Measurements from ENCODE around the gene LZTR1.

The LZTR1 gene

DNA sequence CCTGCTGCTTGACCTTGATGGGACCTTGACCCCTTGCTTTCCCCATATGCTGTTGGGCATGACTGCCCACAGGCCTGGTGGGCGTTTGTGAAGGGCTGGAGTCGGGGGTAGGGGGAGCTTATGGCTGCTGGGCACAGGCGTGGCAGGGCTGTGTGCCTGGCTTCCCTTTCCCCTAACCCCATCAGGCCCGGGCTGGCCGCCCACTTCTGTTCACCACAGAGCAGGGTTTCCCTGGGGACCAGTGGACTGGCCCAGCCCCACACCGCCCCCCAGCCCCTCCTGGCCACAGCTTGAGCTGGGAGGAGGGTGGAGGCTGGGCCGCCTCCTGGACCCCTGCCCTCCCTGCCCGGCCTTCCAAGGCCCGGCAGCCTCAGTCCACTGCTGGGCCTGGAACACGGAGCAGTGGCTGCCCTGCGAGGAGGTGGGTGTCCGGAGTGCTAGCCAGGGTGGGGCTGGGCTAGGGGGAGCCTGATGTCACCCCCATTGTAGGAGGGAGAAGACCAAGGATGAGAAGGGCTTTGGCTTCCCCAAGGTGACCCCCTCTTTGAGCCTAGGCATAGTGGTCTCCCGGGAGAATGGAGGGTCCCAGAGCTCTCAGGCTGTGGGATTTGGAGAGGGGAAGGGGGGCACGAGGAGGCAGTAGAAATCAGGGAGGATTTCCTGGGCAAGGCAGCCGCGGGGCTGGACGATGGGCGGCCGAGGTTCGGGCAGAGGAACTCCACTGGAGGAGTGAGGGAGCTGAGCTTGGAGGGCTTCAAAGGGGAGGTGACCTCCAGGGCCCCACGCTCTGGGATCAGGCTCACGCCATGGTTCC is 15.0 kb upstream of the LZTR1 start, which contains the start of gene AIFM3:
Gene AIFM3, plus strand, starts transcription at position 373 of the 814 bp plus-strand sequence. CDS start 690 bp downstream, outside the sequence.
- no peak for DNase-seq

GRCh38 chr22:20967697-20968211 is 14.3 kb upstream of the LZTR1 start:
- DNase-seq, result no peak

GRCh38 chr22:20968281-20968977 is 13.7 kb upstream of the LZTR1 start:
- DNase-seq, result no peak

GRCh38 chr22:20970939-20971657 is 11.0 kb upstream of the LZTR1 start:
- no peak for DNase-seq

GRCh38 chr22:20972014-20972694 is 9.9 kb upstream of the LZTR1 start:
- DNase-seq, result peak in 1 of 2 experiments; percentile 46

DNA sequence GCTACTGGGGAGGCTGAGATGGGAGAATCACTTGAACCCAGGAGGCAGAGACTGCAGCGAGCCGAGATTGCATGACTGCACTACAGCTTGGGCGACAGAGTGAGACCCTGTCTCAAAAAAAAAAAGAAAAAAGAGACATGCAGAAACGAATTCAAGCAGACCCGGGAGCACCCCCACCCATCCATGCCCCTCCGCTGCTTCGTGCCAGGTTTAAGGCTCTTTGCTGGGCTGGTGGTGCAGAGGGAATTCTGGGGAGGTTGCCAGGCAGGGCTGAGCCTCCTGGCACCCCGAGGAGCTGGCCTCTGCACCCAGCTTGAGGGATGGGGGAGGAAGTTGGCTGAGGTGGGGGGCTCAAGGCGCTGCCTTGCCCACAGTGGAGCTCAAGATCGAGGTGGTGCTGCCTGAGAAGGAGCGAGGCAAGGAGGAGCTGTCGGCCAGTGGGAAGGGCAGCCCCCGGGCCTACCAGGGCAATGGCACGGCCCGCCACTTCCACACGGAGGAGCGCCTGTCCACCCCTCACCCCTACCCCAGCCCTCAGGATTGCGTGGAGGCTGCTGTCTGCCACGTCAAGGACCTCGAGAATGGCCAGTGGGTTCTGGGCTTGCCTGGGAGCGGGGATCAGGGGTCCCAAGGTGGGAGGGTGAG is 9.0 kb upstream of the LZTR1 start:
- no peak for DNase-seq

GRCh38 chr22:20973634-20974286 is 8.3 kb upstream of the LZTR1 start:
- DNase-seq, result no peak

GRCh38 chr22:20974336-20974955 is 7.7 kb upstream of the LZTR1 start:
- no peak for DNase-seq

DNA sequence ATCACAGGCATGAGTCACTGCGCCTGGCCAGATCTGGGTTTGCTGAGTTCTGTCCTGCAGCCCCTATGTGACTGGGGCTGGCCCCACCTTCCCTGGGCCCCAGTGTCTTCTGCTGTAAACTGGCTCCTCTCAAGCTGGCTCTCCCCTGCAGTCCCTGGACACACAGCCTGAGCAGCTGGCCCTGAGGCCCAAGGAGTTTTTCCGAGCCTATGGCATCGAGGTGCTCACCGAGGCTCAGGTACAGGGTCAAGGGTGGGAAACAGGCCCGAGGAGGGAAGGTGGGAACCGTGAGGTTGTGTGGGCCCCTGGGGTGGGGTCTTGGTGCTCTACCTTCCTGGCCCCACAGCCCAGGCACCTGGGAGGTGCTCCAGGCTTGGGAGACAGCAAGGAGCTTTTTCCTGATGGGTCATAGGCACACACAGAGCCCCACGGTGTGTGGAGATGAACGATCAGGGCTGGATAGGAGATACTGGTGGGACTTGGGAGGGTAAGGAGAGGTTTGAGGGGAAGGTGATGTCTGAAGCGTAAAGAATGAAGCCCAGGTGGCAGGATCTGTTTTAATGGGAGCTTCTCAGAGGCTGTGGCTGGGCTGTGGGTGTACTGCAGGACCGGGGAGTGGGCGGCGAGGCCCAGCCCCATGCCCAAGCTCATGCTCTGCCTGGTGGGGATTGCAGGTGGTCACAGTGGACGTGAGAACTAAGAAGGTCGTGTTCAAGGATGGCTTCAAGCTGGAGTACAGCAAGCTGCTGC is 6.4 kb upstream of the LZTR1 start:
- DNase-seq, result no peak

DNA sequence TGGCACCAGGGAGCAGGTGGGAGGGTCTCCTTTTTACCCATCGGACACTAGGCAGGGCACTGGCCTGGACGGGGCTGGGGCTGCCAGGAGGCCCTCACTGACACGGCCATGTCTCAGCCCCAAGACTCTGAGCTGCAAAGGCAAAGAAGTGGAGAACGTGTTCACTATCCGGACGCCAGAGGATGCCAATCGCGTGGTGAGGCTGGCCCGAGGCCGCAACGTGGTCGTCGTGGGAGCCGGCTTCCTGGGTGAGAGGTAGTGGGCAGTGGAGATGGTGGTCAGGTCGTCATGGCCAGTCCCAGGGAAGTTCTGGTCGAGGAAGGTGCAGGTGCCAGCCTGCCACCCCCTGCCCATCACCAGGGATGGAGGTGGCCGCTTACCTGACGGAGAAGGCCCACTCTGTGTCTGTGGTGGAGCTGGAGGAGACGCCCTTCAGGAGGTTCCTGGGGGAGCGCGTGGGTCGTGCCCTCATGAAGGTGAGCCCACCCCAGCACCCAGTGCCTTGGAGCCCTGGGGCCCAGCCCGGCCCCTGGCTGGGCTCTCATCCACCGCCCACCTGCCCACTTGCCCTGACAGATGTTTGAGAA is 5.7 kb upstream of the LZTR1 start:
- DNase-seq, result no peak

DNA sequence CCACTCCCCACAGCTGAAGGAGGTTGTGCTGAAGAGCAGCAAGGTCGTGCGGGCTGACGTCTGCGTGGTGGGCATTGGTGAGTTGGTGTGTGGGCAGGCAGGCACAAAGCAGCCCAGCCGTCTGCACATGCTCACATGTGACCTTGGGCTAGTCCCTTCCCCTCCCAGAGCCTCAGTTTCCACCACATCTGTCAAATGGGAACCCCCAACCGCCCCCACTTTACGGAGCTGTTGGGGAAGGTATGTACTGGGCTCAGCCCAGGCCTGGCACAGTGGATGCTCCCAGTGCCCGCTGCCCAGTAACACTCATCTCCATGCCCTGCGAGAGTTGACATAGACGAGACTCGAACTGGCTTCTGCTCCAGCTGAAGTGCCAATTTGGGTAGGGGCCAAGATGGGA is 5.1 kb upstream of the LZTR1 start:
- DNase-seq, result no peak

GRCh38 chr22:20977516-20978170 is 4.5 kb upstream of the LZTR1 start:
- DNase-seq, result no peak

DNA sequence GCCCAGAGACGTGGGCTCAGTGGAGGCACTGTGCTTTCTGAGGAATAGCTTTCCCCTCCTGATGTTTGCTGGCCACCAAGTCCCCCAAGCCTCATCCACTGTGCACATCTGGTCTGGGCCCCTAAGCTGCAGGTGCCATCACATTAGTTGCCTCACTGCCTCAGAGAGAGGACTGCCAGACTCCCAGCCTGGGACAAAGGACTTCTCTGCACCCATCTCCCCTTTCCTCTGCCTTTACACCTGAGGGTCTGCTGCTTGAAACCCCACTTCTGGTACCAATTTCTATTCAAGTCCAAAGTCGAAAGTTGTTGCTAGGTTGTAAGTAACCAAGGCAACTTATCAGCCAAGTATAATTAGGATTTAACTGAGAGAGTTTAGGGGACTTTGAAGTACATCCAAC is 3.7 kb upstream of the LZTR1 start:
- no peak for DNase-seq

DNA sequence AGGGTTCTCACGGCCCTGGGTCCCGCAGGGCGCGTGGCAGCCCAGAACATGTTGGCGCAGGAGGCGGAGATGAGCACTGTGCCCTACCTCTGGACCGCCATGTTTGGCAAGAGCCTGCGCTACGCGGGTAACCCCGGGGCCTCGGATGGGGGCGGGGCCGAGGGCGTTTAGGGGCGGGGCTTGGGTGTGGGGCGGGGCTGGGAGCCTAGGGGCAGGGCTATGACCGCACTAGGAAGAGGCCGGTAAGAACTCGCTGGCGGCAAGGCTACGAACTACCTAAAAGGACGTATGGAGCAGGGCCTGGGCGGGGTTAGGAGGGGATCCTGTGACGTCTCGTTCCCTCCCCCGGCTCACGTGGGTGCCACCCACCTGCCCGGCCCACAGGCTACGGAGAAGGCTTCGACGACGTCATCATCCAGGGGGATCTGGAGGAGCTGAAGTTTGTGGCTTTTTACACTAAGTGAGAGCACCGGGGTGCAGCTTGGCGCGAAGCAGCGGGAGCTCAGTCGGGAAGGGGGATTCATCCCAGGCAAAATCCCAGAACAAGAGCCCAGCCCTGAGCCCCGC is 2.8 kb upstream of the LZTR1 start:
- no peak for DNase-seq

- no peak for DNase-seq
Measured at GRCh38 chr22:20979940-20980453, 2.1 kb upstream of the LZTR1 start.

- no peak for DNase-seq
Measured at GRCh38 chr22:20980523-20980922, 1.6 kb upstream of the LZTR1 start.

- DNase-seq, result no peak
Measured at GRCh38 chr22:20980938-20981722, 967 bp upstream of the LZTR1 start.

- no peak for DNase-seq
Measured at GRCh38 chr22:20982563-20982882, 426 bp downstream of the LZTR1 start.

Data from SW 1271 (cell line).